DMS114 treated with DMSO at 0.1 percent for 48 hours (cell line): Measurements from ENCODE around the gene PAGE3.

ENCODE experiments used
- DNase-seq: peaks from one replicate; lab custom pipeline; 2025; ENCODE audit not compliant: unreplicated experiment; lab: John Stamatoyannopoulos, UW

Gene PAGE3, protein sequence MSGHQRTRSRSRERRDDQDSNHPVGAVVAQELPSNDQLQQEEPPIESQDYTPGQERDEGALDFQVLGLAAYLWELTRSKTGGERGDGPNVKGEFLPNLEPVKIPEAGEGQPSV

DNA sequence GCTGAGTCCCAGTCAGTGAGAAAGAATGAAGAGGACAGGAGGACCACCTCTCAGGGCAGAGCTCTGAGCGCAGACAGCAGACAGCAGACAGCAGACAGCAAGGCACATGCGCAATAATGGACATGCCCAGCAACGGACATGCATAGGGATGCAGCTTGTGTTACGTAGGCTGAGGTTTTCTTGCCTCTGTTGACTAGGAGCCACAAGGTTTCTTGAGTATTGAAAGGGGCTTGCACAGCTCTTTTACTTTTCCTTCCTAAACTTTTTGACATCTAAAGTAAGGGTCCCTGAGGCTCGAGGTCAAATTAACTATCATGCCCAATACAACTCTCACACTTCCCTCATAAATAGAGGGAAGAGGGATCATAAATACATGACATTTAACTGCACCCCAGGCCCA lies at the start of gene PAGE3:
PAGE3 (minus strand) TSS at position 101 of the 400 bp plus-strand sequence. CDS start 1,013 bp downstream, outside the sequence.
- DNase-seq = no peak

DNA sequence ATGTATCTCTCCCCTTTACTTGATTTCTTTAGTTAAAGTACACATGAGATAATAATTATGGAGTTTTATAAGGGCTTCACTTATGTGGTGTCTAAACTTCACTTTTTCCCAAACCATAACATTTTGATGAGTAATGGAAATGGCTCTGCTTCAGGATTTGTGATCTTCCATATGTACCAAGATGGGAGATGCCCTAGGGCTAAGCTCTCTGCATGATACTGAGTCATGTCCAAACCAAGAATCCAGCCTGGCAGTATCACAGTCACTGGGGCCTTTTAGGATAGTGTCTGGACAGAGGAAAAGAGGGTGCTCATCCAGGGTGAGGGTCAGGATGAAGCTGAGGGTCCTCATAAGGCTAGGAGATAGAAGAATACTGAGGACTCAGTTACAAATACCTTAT lies 47.9 kb upstream of the PAGE3 start:
- no peak for DNase-seq

DNA sequence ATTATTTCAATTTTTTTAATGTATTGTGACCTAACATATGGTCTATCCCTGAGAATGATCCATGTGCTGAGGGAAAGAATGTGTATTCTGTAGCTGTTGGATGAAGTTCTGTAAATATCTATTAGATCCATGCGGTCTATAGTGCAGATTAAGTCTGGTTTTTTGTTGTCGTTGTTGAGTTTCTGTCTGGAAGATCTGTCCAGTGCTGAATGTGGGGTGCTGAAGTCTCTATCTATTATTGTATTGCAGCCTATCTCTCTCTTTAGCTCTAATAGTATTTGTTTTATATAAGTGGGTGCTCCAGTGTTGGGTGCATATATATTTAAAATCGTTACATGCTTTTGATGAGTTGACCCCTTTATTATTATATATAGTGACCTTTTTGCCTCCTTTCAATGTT lies 26.2 kb upstream of the PAGE3 start:
- no peak for DNase-seq

DNA sequence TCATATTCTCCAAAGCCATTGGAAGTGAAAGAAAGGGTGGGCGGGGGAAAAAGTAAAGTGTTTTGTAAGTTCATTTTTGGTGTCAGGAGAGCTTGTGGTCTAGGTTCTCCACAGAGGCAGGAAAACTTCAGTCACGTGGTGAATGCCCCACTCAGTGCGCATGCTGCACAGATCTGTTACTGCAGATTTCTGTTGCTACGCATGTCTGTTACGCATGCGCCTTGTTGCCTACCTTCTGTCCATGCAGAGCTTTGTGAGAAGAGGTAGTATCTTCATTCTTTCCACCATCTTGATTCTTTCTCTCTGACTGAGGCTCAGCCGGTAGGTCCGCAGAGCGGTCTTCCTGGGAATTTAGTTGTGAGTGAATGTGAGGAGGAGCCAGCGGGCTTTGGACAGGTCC lies 15.1 kb upstream of the PAGE3 start:
- no peak for DNase-seq

DNA sequence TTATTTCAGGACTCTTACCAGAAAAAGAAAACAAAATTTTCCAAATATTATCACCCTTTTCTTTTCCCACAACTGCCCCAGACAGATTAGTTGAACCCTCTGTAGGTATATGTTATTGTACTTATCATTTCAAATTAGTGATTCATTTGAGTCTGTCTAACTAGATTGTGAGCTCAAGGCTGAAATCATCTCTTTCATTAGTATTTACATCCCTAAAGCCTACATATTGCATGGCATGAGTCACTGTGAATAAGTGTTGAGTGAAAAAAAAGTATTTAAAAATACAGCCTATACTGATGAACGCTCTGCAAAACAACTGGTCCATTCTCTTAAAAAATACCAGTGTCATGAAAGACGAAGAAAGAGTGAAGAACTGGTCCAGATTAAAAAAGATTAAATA lies 3.9 kb downstream of the PAGE3 start:
- DNase-seq = no peak

DNA sequence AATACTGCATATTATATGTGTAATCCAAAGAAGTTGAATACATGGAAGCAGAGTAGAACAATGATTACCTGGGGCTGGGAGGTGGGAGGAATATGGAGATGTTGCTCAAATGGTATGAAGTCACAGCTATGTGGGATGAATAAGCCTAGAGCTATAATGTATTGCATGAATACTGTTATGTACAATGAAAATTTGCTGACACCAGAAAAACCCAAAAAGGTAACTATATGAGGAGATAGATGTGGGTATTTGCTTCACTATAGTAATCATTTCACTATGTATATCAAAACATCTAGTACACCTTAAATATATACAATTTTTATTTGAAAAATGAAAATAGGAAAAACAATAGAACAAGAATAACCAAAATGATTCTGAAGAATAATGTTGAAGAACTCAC lies 11.2 kb downstream of the PAGE3 start:
- no peak for DNase-seq

DNA sequence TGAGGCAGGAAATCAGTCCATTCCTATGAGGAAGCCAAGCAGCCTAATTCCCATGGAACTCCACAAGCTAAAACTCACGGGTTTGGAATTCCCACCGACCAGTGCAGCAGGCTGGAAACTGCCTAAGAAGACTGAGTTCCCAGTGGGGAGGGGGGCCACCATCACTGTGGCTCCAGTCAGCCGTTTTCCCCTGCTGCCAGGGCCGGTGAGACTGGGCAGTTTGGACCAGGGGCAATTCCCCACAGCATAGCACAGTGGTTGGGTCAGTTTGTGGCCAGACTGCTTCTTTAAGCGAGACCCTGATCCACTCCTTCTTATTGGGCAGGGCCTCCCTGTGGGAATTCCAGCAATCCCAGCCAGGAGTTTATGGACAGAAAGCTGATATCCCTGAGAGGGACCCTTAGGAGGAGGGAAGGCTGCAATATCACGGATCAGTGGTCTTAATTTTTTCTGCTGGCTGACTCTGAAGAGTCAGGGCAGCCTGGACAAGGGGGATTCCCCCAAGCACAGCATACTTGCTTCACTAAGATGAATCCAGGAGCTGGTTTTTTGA lies 23.9 kb downstream of the PAGE3 start:
- no peak for DNase-seq

DNA sequence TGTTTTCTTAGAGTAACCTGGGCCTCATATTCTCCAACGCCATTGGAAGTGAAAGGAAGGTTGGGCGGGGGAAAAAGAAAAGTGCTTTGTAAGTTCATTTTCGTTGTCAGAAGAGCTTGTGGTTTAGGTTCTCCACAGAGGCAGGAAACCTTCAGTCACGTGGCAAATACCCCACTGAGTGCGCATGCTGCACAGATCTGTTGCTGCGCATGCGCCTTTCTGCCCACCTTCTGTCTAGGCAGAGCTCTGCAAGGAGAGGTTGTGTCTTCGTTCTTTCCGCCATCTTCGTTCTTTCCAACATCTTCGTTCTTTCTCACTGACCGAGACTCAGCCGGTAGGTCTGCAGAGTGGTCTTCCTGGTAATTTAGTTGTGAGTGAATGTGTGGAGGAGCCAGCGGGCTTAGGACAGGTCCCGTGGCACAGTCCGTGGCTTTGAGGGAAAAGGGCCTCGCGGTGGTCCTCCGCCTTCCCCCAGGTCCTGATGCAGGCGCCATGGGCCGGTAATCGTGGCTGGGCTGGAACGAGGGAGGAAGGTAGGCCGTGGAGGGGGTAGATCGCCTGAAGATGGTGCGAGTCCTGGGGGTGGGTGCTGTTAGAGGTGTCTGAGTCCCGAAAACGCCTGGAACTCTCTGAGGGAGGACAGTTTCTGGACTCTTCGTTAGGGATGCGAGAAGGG lies 44.5 kb downstream of the PAGE3 start, which contains the start of gene PAGE5:
PAGE5 (plus strand) TSS at position 228 of the 676 bp plus-strand sequence. CDS start 1,037 bp downstream, outside the sequence.
- no peak for DNase-seq

DNA sequence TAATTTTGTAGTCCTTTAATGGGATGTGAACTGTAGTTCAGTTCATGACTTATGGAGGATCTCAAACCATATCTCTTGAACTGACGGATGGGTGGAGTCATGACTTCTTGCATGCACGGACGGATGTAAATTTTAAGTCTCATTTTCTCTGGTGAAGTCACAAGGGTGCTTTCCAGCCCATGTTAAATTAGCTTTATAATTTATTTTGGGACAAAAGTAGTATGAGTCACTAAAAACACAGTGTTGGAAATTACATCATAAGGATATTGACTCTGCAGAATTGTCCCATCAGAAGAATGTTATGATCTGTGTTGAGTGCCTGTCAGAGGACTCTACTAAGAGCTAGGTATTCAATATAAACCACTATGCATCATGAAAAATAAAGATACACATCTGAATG lies 51.3 kb downstream of the PAGE3 start:
- no peak for DNase-seq

DNA sequence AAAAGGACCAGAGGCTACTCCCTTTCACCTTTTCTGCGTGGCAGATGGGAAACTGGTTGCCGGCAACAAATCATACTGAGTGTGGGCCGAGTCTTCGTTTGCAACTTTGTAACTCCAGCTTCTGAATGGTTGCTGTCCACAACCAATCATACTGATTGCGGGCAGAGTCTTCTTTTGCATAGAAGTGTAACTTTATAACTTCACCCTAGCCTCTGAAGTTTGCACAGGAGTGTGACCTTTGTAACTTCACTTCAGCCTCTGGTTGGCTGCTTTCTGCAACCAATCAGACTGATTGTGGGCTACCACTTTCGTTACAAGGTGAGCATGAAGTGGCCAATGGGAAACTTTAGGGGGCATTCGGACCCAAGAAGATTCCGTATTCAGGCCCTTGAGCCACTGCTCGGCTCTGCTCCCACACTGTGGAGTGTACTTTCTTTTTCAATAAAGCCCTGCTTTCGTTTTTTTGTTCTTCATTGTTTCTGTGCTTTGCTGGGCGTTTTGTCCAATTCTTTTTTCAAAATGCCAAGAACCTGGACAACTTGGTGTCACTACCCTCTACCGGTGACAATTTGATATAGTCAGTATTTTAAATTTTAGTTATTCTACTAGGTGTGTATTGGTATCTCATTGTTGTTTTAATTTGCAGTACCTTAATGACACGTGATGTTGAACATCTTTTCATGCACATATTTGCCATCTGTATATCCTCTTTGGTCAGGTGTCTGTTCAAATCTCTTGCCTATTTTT lies 53.6 kb downstream of the PAGE3 start:
- DNase-seq = no peak
